Skeletal muscle cell (primary cell): ENCODE results near the gene TPK1.
"Not testable (repeated sequence)": the region's sequence is repeated elsewhere in the genome, so short reads cannot be mapped to it uniquely, and the experiment has no call there.

Source experiments
- DNase-seq: peaks from one replicate; pipeline ENCODE4 v3.0.0-alpha.2; 2010; ENCODE audit warnings: low read depth
- H3K4me3 ChIP-seq: 2 replicates; pipeline ENCODE4 v1.5.1; 2011; ENCODE audit warnings: low read depth, mild to moderate bottlenecking, control low read depth, low read length, moderate library complexity

Gene TPK1

DNA sequence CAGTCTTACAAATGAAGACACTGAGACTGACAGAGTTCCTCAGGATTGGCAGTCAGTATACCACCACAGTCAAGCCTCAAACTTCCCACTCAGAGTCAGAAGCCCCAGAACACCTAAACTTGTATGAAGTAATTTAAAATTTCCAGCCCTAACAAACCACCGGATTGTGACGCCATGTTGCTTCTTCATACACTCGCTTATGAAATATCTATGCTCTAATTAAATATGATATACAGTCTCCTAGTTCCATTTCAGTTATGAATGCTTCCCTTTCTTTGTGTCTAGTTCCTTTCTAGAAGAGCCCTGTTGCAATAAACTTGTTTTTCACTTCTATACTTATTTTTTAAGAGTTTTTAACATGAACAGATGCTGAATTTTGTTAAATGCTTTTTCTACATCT lies 260.4 kb downstream of the TPK1 start:
- no peak for DNase-seq
- H3K4me3 ChIP-seq = no peak overlapping the region

DNA sequence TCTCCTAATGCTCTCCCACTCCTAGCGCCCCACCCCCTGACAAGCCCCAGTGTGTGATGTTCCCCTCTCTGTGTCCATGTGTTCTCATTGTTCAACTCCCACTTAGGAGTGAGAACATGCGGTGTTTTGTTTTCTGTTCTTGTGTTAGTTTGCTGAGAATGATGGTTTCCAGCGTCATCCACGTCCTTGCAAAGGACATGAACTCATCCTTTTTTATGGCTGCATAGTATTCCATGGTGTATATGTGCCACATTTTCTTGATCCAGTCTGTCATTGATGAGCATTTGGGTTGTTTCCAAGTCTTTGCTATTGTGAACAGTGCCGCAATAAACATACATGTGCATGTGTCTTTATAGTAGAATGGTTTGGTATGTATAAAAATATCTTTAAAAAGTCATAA lies 261.1 kb downstream of the TPK1 start:
- not testable (repeated sequence) for DNase-seq, H3K4me3 ChIP-seq

DNA sequence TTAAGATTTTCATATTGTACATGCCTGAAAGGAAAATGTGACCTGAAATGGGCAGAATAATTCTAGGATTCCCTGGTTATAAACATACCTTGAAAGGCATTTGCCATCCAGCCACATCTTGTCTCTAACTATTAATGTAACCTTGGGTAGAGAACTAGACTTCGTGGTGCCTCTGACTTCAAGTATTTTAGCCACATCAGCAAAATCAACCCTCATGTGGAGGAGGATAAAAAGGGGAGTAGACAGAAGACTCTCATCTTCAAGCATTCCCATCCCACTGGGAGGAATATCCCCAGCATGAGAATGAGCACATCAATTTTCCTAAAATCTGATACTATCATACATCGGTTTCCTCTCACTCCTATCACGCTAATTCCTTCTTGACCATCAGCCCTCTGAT lies 267.6 kb downstream of the TPK1 start:
- no peak for DNase-seq
- no peak overlapping the region for H3K4me3 ChIP-seq

DNA sequence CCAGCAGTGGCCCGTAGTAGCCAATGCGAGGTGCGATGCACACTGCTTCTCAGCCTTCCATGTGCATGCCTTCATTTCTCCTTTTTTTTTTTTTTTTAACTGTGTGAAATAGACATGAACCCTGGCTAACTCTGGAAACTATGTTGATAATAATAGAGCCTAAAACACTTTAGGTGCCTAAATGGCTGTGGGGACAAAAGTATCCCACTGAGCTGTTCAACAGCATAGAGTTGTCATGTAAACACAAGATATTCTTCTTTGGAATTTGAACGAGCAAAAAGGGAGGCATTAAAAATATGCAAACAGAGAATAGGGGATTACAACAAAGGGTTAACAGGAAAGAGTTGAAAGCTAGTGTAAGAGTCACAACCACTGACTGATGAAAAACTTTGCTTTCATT lies 270.3 kb downstream of the TPK1 start:
- no peak for DNase-seq
- H3K4me3 ChIP-seq = no peak overlapping the region

DNA sequence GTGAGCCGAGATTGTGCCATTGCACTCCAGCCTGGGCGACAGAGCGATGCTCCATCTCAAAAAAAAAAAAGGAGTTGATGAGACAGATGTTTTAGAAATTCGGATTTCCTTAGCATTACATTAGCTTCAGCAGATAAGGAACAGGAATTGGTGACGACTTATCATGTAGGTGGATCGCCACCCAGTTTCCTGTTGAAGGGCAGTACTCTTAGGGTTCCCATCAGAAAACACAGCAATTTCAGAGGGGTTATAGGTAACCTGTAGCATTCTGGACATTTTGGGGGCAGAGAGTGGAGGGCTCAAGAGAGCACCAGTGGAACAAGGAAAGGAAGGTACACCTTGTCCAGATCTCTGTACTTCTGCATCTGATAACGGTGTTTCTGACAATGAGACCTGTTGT lies 286.0 kb downstream of the TPK1 start:
- H3K4me3 ChIP-seq = no peak overlapping the region
- no peak for DNase-seq

DNA sequence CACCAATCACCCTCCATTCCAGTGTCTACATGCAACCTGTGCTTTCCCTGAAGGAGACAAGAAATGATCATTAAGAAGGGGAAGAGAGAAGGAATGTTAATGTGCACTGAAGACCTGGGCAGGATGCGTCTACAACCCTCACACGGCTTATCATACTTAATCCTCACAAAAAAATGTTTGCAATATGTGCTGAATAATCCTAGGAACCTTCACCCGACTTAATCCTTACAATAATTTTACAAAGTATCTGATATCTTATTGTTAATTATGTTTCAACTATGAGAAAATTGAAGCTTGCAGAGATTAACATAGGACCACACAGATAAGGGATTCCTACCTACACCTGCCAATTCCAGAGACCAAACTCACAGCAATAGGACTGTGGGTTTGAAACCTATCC lies 287.3 kb downstream of the TPK1 start:
- H3K4me3 ChIP-seq = no peak overlapping the region
- DNase-seq = no peak

DNA sequence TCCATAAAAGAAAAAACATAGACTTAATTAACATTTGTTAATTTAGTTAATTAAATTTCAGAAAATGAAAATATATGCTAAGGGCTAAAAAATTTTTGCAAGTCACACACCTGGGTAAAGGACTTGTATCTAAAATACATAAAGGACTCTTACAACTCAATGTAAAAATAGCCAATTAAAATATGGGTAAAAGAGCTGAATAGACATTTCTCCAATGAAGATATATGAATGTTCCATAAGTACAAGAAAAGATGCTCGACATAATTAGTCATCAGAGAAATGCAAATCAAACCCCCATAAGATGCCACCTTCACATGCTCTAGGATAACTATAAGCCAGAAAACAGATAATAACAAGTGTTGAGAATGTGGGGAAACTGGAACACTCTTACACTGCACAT lies 288.0 kb downstream of the TPK1 start:
- DNase-seq = no peak
- no peak overlapping the region for H3K4me3 ChIP-seq

DNA sequence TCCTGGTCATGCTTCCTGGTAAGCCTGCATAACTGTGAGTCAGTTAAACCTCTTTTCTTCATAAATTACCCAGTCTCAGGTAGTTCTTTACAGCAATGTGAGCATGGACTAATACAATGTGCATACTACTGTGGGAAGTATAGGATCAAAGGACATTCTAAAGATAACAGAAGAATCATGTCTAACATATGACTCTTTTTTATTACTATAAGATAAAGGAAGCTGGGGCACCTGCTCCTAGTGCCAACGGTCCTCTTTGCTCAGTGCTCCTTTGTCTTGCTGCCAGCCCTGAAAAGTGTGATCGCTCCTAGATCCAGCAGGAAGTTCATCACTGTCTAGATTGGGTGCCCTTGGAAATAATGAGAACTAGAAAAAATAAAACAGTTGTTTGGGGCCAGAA lies 289.1 kb downstream of the TPK1 start:
- H3K4me3 ChIP-seq = no peak overlapping the region
- no peak for DNase-seq

DNA sequence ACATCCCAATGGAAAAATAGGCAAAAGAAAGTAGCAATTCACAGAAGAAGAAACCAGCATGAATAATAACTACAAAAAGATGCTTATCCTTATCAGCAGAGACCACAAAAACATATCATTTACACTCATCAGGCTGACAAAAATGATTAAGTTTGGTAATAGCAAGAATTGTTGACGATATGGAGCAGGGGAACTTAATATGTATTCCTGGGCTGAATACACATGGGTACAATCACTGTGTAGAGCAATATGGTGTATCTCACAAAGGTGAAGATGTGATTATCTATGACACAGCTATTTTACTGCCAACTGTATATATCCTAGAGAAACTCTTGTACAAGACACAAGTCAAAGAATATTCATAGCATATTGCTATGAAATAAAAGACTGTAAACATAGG lies 290.5 kb downstream of the TPK1 start:
- DNase-seq = no peak
- no peak overlapping the region for H3K4me3 ChIP-seq

DNA sequence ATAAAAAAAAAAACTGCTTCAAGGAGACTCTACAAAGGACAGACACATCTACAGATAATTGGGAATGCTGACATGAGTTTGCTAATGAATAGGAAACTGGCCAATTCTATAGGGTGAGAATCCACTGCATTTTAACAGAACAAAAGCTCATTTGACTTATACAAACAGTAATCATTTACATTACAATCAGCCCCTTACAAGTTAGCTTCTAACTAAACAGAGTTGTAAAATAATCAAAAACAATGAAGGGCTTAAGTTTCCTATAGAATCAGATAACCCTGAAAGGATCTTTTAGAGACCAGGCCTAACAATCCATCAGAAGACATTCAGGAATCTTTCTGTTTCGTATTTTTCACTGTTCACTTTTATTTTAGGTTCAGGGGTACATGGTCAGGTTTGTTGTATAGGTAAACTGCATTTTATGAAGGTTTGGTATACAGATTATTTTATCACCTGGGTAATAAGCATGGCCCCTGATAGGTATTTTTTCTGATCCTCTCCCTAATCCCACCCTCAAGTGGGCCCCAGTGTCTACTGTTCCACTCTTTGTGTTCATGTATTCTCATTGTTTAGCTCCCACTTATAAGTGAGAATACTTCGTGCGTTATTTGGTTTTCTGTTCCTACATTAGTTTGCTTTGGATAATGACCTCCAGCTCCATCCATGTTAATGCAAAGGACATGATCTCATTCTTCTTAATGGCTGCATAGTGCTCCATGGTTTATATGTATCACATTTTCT lies 301.0 kb downstream of the TPK1 start:
- no peak overlapping the region for H3K4me3 ChIP-seq
- DNase-seq = no peak

DNA sequence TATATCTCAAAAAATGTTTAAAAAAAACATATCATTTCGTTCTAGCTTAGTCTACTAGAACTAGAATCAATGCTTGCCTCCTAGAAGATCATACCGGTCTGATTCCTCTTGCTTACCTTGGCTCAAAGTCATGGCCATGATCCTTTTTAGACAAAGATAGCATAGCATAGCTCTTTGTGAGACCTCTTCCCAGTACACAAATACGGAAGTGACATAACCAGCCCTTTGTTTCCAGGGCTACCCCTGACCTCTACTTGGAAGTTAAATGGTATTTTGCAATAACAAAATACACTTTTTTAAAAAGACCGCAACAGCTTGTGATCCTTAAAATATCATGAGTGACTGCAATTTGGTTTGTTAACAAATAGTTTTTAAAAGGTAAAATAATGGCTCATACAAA lies 301.7 kb downstream of the TPK1 start:
- no peak for DNase-seq
- no peak overlapping the region for H3K4me3 ChIP-seq

DNA sequence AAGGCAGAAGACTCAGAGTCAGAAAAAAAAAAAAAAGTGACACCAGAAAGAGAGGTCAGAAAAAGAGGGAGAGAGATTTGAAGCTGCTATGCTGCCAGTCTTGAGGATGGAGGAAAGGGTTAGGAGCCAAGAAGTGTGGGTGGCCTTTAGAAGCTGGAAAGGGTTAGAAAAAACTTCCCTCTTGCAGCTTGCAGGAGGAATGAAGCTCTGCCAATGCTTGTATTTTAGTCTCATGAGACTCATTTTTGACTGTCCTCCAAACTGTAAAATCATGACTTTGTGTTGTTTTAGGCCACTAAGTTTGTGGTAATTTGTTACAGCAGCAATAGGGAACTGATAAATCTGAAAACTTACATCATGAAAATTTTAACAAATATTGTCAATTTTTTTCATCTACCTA lies 304.7 kb downstream of the TPK1 start:
- DNase-seq = no peak

DNA sequence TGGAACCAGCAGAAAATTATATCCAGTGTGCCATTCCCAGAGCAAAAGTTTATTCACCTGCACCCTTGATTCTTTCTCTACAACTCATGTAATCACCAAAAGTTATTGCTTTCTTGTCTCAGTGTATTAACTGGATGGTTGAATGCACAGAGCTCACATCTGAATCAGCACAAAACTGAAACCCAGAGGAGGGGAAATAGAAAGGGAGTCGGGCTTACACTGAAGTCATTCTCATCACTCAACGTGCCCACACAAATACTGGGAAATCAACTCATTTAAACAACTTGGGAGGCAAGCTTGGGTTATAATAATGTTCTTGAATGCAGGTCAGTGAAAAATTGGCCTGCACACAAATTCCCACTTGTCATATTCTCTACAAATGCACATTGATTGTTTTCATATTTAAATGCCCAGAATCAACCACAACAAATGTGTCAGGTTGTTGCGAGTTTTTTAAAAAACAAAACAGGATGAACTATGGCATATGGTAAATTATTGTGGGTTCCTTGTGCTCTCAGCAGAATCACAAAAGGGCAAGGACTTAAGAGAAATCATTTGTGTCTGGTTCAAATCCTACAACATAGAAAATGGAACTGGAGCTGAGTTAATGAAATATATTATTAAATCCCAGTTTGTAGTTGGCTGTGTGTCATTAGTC lies 306.5 kb downstream of the TPK1 start:
- no peak overlapping the region for H3K4me3 ChIP-seq
- no peak for DNase-seq

More for the DNA sequence above, 304.7 kb downstream of the TPK1 start:
- no peak overlapping the region for H3K4me3 ChIP-seq

DNA sequence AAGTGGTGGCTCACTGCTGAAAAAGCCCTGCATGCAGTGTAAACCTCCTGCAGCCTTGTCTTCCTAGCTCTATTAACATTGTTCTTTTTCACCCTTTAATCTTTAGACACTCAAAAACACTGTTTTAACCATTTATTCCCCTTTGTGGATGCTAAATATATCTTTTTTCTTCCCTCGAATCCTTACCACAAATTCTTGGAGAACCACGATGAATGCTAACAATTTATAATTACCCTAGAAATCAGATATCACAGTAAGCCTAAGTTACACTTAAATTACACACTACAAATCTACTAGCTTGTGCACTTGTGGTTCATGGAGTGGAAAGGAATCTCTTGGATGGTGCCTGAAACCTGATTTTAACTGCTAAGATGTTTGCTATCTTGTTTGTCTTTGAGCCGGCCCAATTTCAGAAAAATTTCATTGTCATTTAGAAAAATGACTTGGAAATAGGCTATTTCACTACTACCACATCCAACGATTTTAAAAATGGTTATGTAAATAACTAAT lies 307.3 kb downstream of the TPK1 start:
- no peak for DNase-seq
- no peak overlapping the region for H3K4me3 ChIP-seq

DNA sequence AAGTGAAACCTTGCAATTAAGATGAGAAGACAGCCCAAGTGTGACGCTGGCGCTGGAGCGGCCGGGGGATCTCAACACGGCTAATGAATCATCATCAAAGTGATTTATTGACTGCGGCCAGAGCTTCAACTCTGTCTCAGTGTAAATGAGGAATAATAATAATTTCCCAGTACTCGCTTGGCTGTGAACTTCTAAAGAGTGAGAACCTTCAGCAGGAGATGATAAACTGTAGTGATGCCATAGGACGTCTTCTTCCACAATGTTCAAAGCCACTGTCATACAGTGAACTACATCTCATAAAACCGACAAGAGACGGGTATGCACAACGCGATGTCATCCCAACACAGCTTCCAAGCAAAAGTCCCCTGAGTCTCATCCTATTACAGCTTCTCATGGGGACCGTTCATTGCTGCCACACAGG lies 308.8 kb downstream of the TPK1 start:
- no peak overlapping the region for H3K4me3 ChIP-seq
- DNase-seq = no peak

DNA sequence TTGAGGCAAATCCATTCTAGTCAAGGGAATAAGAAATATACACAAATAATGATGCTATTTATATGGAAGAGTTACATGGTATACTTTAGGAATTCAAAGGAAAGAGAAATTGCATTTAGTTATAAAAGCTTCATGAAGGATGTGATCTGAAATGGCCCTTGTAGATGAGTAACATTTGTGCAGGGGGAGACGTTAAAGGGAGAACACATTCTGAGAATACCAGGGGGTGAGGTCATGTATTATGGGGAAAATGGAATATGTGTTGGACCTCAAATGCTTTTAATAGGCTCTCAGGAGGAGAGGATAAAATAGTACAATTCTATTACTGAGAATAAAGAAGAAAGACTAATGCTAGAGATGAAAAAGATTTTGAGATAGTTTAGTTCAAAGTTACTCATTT lies 309.9 kb downstream of the TPK1 start:
- H3K4me3 ChIP-seq = no peak overlapping the region
- DNase-seq = peak; percentile 45

DNA sequence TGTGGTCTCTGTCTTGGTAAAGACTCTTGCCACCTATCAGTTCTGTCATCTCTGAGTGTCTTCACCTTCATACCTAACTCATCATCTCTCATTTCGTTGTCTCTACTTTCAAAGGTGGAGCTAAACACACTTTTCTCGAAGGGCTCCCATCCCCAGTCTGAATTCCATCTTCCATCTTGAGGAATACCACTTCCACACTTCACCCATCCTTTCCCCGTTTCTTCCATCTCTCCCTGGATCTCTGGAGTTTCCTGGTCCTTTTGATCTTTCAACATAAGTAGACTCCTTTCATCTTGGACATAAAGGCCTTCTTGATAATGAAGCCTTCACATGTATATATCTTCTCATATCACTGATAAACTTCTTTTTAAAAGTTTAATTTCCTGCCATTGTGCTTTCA lies 311.6 kb downstream of the TPK1 start:
- DNase-seq = no peak
- H3K4me3 ChIP-seq = no peak overlapping the region

DNA sequence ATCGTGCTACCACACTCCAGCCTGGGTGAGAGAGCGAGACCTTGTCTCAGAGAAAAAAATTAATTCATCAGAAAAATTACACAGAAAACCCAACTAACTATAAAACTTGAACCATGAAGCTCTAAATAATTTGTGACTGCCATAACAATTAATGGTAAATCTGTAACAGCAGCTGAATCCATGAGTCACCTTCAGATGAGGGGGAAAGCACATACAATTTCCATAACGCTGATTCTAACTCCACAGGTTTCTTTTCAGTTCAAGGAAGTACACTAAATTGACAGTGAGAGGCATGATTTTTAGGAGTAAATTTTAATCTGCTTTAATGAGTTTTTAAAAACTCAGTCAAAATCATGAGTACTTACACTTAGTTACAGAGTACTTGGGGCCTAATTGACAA lies 312.2 kb downstream of the TPK1 start:
- DNase-seq = no peak
- H3K4me3 ChIP-seq = no peak overlapping the region

DNA sequence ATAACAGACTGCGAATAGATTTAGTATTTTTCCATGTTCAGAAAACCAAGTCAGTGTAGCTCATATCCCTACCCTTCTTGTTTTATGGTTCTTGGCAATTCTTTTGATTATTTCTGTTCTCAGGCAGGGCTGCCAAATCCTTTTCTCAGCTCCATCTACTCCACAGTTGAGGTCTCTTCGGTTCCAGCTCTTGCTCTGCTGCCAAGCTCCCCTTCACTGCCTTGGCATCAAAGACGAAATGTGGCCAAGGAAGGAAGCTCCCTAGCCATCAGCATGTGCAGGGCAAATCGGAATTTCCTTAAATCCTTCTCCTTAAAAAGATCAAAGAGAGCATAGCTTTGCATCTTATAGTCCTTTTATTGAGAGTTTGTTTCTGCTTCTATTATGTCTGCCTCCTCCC lies 315.9 kb downstream of the TPK1 start:
- DNase-seq = no peak
- no peak overlapping the region for H3K4me3 ChIP-seq

DNA sequence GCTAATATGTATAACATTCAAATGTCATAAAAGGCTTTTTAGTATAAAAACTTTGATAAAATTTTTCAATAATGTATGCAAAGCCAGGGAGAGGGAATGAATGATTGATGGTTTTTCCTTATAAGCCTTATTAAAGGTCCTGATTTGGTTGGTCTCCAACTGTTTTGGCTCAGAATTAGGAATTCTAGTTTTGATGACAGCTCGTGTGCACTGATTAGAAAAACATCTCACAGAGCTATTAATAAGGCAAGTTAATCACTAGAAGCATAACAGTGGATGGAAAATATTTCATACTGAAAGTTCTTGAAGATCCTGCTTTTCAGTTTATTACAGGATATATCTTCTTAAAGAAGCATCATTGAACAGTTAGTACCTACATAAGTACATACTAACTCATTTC lies 317.5 kb downstream of the TPK1 start:
- H3K4me3 ChIP-seq = no peak overlapping the region
- DNase-seq = no peak

DNA sequence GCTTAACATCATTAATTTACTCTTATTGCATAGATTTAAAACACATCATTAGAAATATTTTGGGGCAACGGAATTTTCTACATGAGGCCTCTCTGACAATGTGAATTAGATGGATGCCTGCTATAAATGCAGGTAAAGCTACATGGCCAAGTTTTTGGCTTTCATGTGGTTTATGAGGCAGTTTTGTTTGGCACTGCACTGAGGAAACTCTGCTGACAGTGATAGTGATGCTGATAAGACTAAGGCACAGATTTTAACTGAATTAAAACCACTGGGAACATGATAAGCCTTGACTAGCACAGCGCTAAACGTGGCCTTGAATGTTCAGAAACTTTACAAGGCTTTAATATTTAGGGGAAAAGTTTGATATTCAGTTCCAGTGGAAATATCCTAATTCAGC lies 318.1 kb downstream of the TPK1 start:
- H3K4me3 ChIP-seq = no peak overlapping the region
- DNase-seq = no peak
